Thoracic aorta (tissue), 2 donors: ENCODE results near the gene SETD1A. TPM values are rescaled to one million over a fixed set of nuclear protein-coding genes. Genes with fewer than 3 reads are reported as not detected.

Experiments
- ATAC-seq: fragments of 150-250 bp; one replicate; pipeline ENCODE4 v1.8.0; 2017; ENCODE audit warnings: low read depth; ENCODE audit not compliant: insufficient number of reproducible peaks, low FRiP score
- DNase-seq: peaks from one replicate; pipeline ENCODE4 v3.0.0-alpha.2; 2020; ENCODE audit warnings: low spot score
- H3K27ac ChIP-seq, 2 donors: fragments of 200-600 bp; sonication (generic); 1 replicate in 1 of 2; 2 replicates in 1 of 2; pipeline ENCODE4 v1.5.1; 2016; ENCODE audit warnings: mild to moderate bottlenecking in 2 of 2, moderate library complexity in 2 of 2
- H3K27me3 ChIP-seq: fragments of 200-600 bp; sonication (generic); replicated peaks from 2 replicates; pipeline ENCODE4 v1.6.0; 2016; ENCODE audit warnings: mild to moderate bottlenecking; ENCODE audit not compliant: insufficient read depth
- H3K36me3 ChIP-seq: fragments of 200-600 bp; sonication (generic); one replicate; pipeline ENCODE4 v1.5.1; 2016
- H3K4me1 ChIP-seq, 2 donors: fragments of 200-600 bp; sonication (generic); 1 replicate in 1 of 2; 2 replicates in 1 of 2; pipeline versions ENCODE4 v1.5.1 to v1.6.0; 2016; ENCODE audit warnings: low read depth in 2 of 2, mild to moderate bottlenecking in 1 of 2; ENCODE audit not compliant: control insufficient read depth in 1 of 2
- H3K4me3 ChIP-seq: fragments of 200-600 bp; sonication (generic); 2 replicates; pipeline ENCODE4 v1.5.1; 2016; ENCODE audit warnings: mild to moderate bottlenecking
- H3K9me3 ChIP-seq: fragments of 200-600 bp; sonication (generic); 2 replicates; pipeline ENCODE4 v1.5.1; 2016
- CTCF ChIP-seq: fragments of 200-600 bp; sonication (generic); IDR thresholded peaks from one replicate; pipeline ENCODE4 v1.5.1; 2019; ENCODE audit warnings: antibody characterized with exemption
- total RNA-seq, 2 donors: library from RNA; depleted of rRNA; stranded (reverse); fragments of >200 nt; gene quantifications; one replicate each; pipeline versions ENCODE4 v1.1.0 to v1.2.3, GENCODE V29; 2016

The SETD1A gene
- total RNA-seq, 2 donors from 2014 or later, result 7.4 to 14.6 TPM

- DNase-seq, result no peak
- TF ChIP-seq CTCF, result no peak
- ATAC-seq, result no peak
- Histone ChIP-seq H3K27me3 (no peaks in the 10 kb centered on the region), H3K4me1 (peaks cover 25 to 46% of the 10 kb centered on the region in 2 donors), H3K4me3 (no peak overlapping the region), H3K36me3 (no peaks in the 10 kb centered on the region), H3K27ac (peak overlapping the region; percentile 89 to 97), H3K9me3 (no peaks in the 10 kb centered on the region)
These were observed 6.4 kb upstream of the SETD1A start for GRCh38 chr16:30951193-30951592.

DNA sequence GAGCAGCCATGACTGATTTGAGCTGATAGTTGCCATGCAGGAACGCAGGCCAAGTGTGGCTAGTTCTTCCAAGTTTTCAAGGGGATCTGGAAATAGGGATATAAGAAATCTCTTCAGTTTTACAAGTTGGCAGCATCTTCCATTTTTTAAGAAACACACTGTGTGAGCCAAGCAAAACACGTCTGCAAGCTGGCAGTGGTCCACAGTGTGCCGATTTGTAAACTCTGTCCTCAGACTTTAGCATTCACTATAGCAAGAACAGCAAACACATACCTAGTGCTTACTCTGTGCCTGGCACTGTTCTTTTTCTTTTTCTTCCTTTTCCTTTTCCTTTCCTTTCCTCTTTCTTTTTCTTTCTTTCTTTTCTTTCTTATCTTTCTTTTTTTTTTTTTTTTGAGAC is 5.8 kb upstream of the SETD1A start:
- Histone ChIP-seq H3K27me3 (no peaks in the 10 kb centered on the region), H3K9me3 (no peaks in the 10 kb centered on the region), H3K36me3 (no peaks in the 10 kb centered on the region), H3K27ac (peak overlapping the region; percentile 89 to 97), H3K4me1 (peaks cover 25 to 49% of the 10 kb centered on the region in 2 donors), H3K4me3 (peak overlapping the region; percentile 6)
- ATAC-seq, result peak; percentile 52
- no peak for DNase-seq
- TF ChIP-seq CTCF, result no peak

DNA sequence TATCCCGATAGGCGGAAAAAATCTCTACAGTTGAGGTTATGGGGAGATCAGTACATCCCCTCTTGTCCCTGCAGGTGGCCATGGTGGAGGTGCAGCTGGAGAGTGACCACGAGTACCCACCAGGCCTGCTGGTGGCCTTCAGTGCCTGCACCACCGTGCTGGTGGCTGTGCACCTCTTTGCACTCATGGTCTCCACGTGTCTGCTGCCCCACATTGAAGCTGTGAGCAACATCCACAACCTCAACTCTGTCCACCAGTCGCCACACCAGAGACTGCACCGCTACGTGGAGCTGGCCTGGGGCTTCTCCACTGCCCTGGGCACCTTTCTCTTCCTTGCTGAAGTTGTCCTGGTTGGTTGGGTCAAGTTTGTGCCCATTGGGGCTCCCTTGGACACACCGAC is 4.4 kb upstream of the SETD1A start:
- Histone ChIP-seq H3K27ac (peak overlapping the region in 1 of 2 donors; percentile 20), H3K36me3 (no peaks in the 10 kb centered on the region), H3K27me3 (no peaks in the 10 kb centered on the region), H3K9me3 (no peaks in the 10 kb centered on the region), H3K4me1 (peaks cover 25 to 48% of the 10 kb centered on the region in 2 donors), H3K4me3 (no peak overlapping the region)
- ATAC-seq (no peak), DNase-seq (no peak)
- TF ChIP-seq CTCF, result no peak

- DNase-seq, result no peak
- Histone ChIP-seq H3K4me3 (no peak overlapping the region), H3K9me3 (no peaks in the 10 kb centered on the region), H3K27ac (peak overlapping the region in 1 of 2 donors; percentile 20), H3K27me3 (no peaks in the 10 kb centered on the region), H3K4me1 (peaks cover 25 to 50% of the 10 kb centered on the region in 2 donors), H3K36me3 (no peaks in the 10 kb centered on the region)
- ATAC-seq, result no peak
- peak; percentile 60 for TF ChIP-seq CTCF
These were observed 3.9 kb upstream of the SETD1A start for GRCh38 chr16:30953511-30954124.

GRCh38 chr16:30954993-30955392 is 2.6 kb upstream of the SETD1A start:
- H3K4me1 ChIP-seq, result peaks cover 24 to 58% of the 10 kb centered on the region in 2 donors
- no peak for TF ChIP-seq CTCF
- ATAC-seq (no peak), DNase-seq (no peak)
- no peak overlapping the region for H3K27ac ChIP-seq
- no peak overlapping the region for H3K4me3 ChIP-seq
- no peaks in the 10 kb centered on the region for H3K9me3 ChIP-seq
- H3K36me3 ChIP-seq, result peaks cover 5% of the 10 kb centered on the region
- H3K27me3 ChIP-seq, result no peaks in the 10 kb centered on the region
